HepG2 (cell line): ENCODE measurements around the gene N4BP2L1. TPM values are rescaled to one million over a fixed set of nuclear protein-coding genes. Genes with fewer than 3 reads are reported as not detected.
A peak's percentile ranks its signal among the peaks of the same experiment; 100 is the strongest.

Experiments used
- AHDC1 ChIP-seq: sonication (generic); formaldehyde crosslinking; IDR thresholded peaks from 2 replicates; pipeline ENCODE4 v1.5.1; 2020; ENCODE audit warnings: mild to moderate bottlenecking, missing genetic modification reagents, borderline replicate concordance
- ETV5 ChIP-seq: IDR thresholded peaks from 2 replicates; pipeline ENCODE4 v1.6.1; 2018; ENCODE audit warnings: missing biosample characterization, missing genetic modification reagents, inconsistent platforms, borderline replicate concordance
- GLI4 ChIP-seq: sonication (generic); formaldehyde crosslinking; IDR thresholded peaks from 2 replicates; pipeline ENCODE4 v1.5.1; 2020; ENCODE audit warnings: missing genetic modification reagents, mild to moderate bottlenecking, moderate library complexity, borderline replicate concordance
- POLR2A ChIP-seq, 2 experiments: IDR thresholded peaks; 2 replicates each; pipeline ENCODE4 v1.6.1; 2011; ENCODE audit warnings: low read depth in 2 of 2, low read length in 2 of 2, mild to moderate bottlenecking in 1 of 2, moderate library complexity in 1 of 2; ENCODE audit not compliant: insufficient read depth in 1 of 2
- SALL1 ChIP-seq: sonication (generic); formaldehyde crosslinking; IDR thresholded peaks from 2 replicates; pipeline ENCODE4 v1.8.0; 2022; ENCODE audit warnings: mild to moderate bottlenecking, missing genetic modification reagents
- SIN3A ChIP-seq: IDR thresholded peaks from 2 replicates; pipeline ENCODE4 v1.6.1; 2011; ENCODE audit warnings: low read depth, mild to moderate bottlenecking, control low read depth, low read length, borderline replicate concordance
- ZFP62 ChIP-seq: sonication (generic); formaldehyde crosslinking; IDR thresholded peaks from 2 replicates; pipeline ENCODE4 v1.4.0; 2020; ENCODE audit warnings: missing genetic modification reagents
- ZNF256 ChIP-seq: sonication (generic); formaldehyde crosslinking; conservative IDR thresholded peaks from 2 replicates; pipeline ENCODE4 v1.4.0; 2020; ENCODE audit warnings: missing genetic modification reagents
- ZNF430 ChIP-seq: sonication (generic); formaldehyde crosslinking; IDR thresholded peaks from 2 replicates; pipeline ENCODE4 v1.9.0; 2021; ENCODE audit warnings: mild to moderate bottlenecking, missing genetic modification reagents
- ZNF800 ChIP-seq: sonication (generic); formaldehyde crosslinking; IDR thresholded peaks from 2 replicates; pipeline ENCODE4 v1.4.0; 2020; ENCODE audit warnings: missing genetic modification reagents
- polyA plus RNA-seq, 8 experiments: library from polyadenylated mRNA; depleted of rRNA in 3 of 8; stranded (reverse) in 7 of 8; unstranded in 1 of 8; fragments of >200 nt; fragmentation: Illumina TruSeq in 4 of 8; extraction: Trizol in 4 of 8; gene quantifications; 2 replicates each; pipeline versions ENCODE4 v1.2.1 to v1.2.3, GENCODE V29; 2011 to 2016; ENCODE audit warnings: low read depth in 4 of 8, missing spikeins in 1 of 8, mixed read lengths in 1 of 8; ENCODE audit not compliant: insufficient read depth in 1 of 8
- total RNA-seq, 5 experiments: library from RNA; depleted of rRNA; stranded (reverse); fragments of >200 nt; fragmentation: Illumina TruSeq; extraction: Trizol; gene quantifications; 2 replicates each; pipeline ENCODE4 v1.2.3, GENCODE V29; 2016; ENCODE audit warnings: low read depth in 1 of 5
- TF ChIP-seq, protein P1 (sequence below): sonication (generic); formaldehyde crosslinking; IDR thresholded peaks from 2 replicates; pipeline ENCODE4 v1.9.0; 2021; ENCODE audit warnings: missing genetic modification reagents, borderline replicate concordance
- TF ChIP-seq, protein P2 (sequence below): sonication (generic); formaldehyde crosslinking; IDR thresholded peaks from 2 replicates; pipeline ENCODE4 v1.4.0; 2020; ENCODE audit warnings: missing genetic modification reagents
- TF ChIP-seq, protein P3 (sequence below): sonication (generic); formaldehyde crosslinking; IDR thresholded peaks from 2 replicates; pipeline ENCODE4 v1.4.0; 2020; ENCODE audit warnings: missing genetic modification reagents

Gene N4BP2L1
- total and polyA plus RNA-seq, 2 of the 13 experiments (the other 11 are each of a cell fraction or from before 2014, with no cell fraction given), result 13.2 to 34.5 TPM

GRCh38 chr13:32426990-32427851 is 709 bp downstream of the N4BP2L1 start (continued):
- TF ChIP-seq, protein P1, sequence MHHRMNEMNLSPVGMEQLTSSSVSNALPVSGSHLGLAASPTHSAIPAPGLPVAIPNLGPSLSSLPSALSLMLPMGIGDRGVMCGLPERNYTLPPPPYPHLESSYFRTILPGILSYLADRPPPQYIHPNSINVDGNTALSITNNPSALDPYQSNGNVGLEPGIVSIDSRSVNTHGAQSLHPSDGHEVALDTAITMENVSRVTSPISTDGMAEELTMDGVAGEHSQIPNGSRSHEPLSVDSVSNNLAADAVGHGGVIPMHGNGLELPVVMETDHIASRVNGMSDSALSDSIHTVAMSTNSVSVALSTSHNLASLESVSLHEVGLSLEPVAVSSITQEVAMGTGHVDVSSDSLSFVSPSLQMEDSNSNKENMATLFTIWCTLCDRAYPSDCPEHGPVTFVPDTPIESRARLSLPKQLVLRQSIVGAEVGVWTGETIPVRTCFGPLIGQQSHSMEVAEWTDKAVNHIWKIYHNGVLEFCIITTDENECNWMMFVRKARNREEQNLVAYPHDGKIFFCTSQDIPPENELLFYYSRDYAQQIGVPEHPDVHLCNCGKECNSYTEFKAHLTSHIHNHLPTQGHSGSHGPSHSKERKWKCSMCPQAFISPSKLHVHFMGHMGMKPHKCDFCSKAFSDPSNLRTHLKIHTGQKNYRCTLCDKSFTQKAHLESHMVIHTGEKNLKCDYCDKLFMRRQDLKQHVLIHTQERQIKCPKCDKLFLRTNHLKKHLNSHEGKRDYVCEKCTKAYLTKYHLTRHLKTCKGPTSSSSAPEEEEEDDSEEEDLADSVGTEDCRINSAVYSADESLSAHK (CRISPR knock-in tag), result no peak
- TF ChIP-seq SIN3A, result peak; percentile 48; the same call in 1 of the 2 replicates
- TF ChIP-seq, protein P2, sequence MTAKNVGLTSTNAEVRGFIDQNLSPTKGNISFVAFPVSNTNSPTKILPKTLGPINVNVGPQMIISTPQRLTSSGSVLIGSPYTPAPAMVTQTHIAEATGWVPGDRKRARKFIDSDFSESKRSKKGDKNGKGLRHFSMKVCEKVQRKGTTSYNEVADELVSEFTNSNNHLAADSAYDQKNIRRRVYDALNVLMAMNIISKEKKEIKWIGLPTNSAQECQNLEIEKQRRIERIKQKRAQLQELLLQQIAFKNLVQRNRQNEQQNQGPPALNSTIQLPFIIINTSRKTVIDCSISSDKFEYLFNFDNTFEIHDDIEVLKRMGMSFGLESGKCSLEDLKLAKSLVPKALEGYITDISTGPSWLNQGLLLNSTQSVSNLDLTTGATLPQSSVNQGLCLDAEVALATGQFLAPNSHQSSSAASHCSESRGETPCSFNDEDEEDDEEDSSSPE (CRISPR knock-in tag), result no peak
- TF ChIP-seq ZNF256 (CRISPR knock-in tag), result no peak
- no peak for TF ChIP-seq SALL1 (CRISPR knock-in tag)
- 0 out of 2 replicates have a peak, but pooled peaks have one; percentile 2 for TF ChIP-seq ETV5 (CRISPR knock-in tag)
- TF ChIP-seq POLR2A (IDR thresholded peaks at IDR 0.05; ENCODE audit: insufficient read depth in 1 of 2, low read depth in 2 of 2, low read length in 2 of 2), result no peak
- TF ChIP-seq ZNF430, result no peak
- TF ChIP-seq ZFP62, result no peak
- TF ChIP-seq AHDC1 (CRISPR knock-in tag), result no peak
- TF ChIP-seq, protein P3, sequence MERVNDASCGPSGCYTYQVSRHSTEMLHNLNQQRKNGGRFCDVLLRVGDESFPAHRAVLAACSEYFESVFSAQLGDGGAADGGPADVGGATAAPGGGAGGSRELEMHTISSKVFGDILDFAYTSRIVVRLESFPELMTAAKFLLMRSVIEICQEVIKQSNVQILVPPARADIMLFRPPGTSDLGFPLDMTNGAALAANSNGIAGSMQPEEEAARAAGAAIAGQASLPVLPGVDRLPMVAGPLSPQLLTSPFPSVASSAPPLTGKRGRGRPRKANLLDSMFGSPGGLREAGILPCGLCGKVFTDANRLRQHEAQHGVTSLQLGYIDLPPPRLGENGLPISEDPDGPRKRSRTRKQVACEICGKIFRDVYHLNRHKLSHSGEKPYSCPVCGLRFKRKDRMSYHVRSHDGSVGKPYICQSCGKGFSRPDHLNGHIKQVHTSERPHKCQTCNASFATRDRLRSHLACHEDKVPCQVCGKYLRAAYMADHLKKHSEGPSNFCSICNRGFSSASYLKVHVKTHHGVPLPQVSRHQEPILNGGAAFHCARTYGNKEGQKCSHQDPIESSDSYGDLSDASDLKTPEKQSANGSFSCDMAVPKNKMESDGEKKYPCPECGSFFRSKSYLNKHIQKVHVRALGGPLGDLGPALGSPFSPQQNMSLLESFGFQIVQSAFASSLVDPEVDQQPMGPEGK (CRISPR knock-in tag), result peak; percentile 42; the same call in 1 of the 2 replicates
- TF ChIP-seq GLI4 (CRISPR knock-in tag), result no peak
- peak; percentile 45; the same call in 1 of the 2 replicates for TF ChIP-seq ZNF800
